ENCODE measurements around the gene MAOB.

MAOB gene

GRCh38 chrX:43840265-43840664 is 42.0 kb downstream of the MAOB start:
- Histone ChIP-seq H3K27ac (no peak overlapping the region), H3K4me3 (ENCODE audit: low read depth, low read length) (no peak overlapping the region), H3K27me3 (ENCODE audit: insufficient read depth, low read depth, severe bottlenecking) (peaks cover 4% of the 10 kb centered on the region), H3K36me3 (no peaks in the 10 kb centered on the region), H3K9me3 (ENCODE audit: severe bottlenecking) (no peaks in the 10 kb centered on the region)
- no peak for DNase-seq
- no peak for TF ChIP-seq CTCF (IDR thresholded peaks at IDR 0.05; ENCODE audit: low read depth, low read length)

- DNase-seq = no peak
- TF ChIP-seq CTCF (IDR thresholded peaks at IDR 0.05; ENCODE audit: low read depth, low read length) = peak; percentile 13; the same call in 1 of the 2 replicates
- no peaks in the 10 kb centered on the region for H3K36me3 ChIP-seq
- H3K4me3 ChIP-seq (ENCODE audit: low read depth, low read length) = no peak overlapping the region
- H3K27ac ChIP-seq = no peak overlapping the region
- H3K9me3 ChIP-seq (ENCODE audit: severe bottlenecking) = no peaks in the 10 kb centered on the region
- H3K27me3 ChIP-seq (ENCODE audit: insufficient read depth, low read depth, severe bottlenecking) = no peaks in the 10 kb centered on the region
Observed at GRCh38 chrX:43836435-43837184, 45.6 kb downstream of the MAOB start.

- no peak overlapping the region for H3K27ac ChIP-seq
- DNase-seq = no peak
- no peaks in the 10 kb centered on the region for H3K27me3 ChIP-seq (ENCODE audit: insufficient read depth, low read depth, severe bottlenecking)
- no peaks in the 10 kb centered on the region for H3K36me3 ChIP-seq
- no peaks in the 10 kb centered on the region for H3K9me3 ChIP-seq (ENCODE audit: severe bottlenecking)
- TF ChIP-seq CTCF (IDR thresholded peaks at IDR 0.05; ENCODE audit: low read depth, low read length) = no peak
- no peak overlapping the region for H3K4me3 ChIP-seq (ENCODE audit: low read depth, low read length)
Observed at GRCh38 chrX:43835559-43835958, 46.7 kb downstream of the MAOB start.

GRCh38 chrX:43827791-43828190 is 54.5 kb downstream of the MAOB start:
- H3K9me3 ChIP-seq (ENCODE audit: severe bottlenecking) = no peaks in the 10 kb centered on the region
- no peaks in the 10 kb centered on the region for H3K36me3 ChIP-seq
- no peak for DNase-seq
- H3K27ac ChIP-seq = no peak overlapping the region
- H3K27me3 ChIP-seq (ENCODE audit: insufficient read depth, low read depth, severe bottlenecking) = peaks cover 5% of the 10 kb centered on the region
- H3K4me3 ChIP-seq (ENCODE audit: low read depth, low read length) = no peak overlapping the region
- no peak for TF ChIP-seq CTCF (IDR thresholded peaks at IDR 0.05; ENCODE audit: low read depth, low read length)

GRCh38 chrX:43822014-43822413 is 60.2 kb downstream of the MAOB start:
- H3K9me3 ChIP-seq (ENCODE audit: severe bottlenecking) = no peaks in the 10 kb centered on the region
- DNase-seq = no peak
- no peaks in the 10 kb centered on the region for H3K36me3 ChIP-seq
- no peak overlapping the region for H3K4me3 ChIP-seq (ENCODE audit: low read depth, low read length)
- H3K27ac ChIP-seq = no peak overlapping the region
- no peak for TF ChIP-seq CTCF (IDR thresholded peaks at IDR 0.05; ENCODE audit: low read depth, low read length)
- H3K27me3 ChIP-seq (ENCODE audit: insufficient read depth, low read depth, severe bottlenecking) = peaks cover 5% of the 10 kb centered on the region

GRCh38 chrX:43817444-43817843 is 64.8 kb downstream of the MAOB start:
- no peak overlapping the region for H3K27ac ChIP-seq
- H3K9me3 ChIP-seq (ENCODE audit: severe bottlenecking) = no peaks in the 10 kb centered on the region
- H3K27me3 ChIP-seq (ENCODE audit: insufficient read depth, low read depth, severe bottlenecking) = no peaks in the 10 kb centered on the region
- no peak for TF ChIP-seq CTCF (IDR thresholded peaks at IDR 0.05; ENCODE audit: low read depth, low read length)
- no peak for DNase-seq
- no peaks in the 10 kb centered on the region for H3K36me3 ChIP-seq
- H3K4me3 ChIP-seq (ENCODE audit: low read depth, low read length) = no peak overlapping the region
